Peyer's patch (tissue), 4 donors: ENCODE measurements around the gene EYA2.

Source experiments
- CTCF ChIP-seq, 6 experiments: fragments of 450-650 bp in 4 of 6; fragments of 200-600 bp in 2 of 6; sonication (generic) in 1 of 6; IDR thresholded peaks; one replicate each; pipeline ENCODE4 v1.5.1; 2017 to 2019; ENCODE audit warnings: antibody characterized with exemption in 6 of 6, mild to moderate bottlenecking in 3 of 6, moderate library complexity in 1 of 6
- POLR2A ChIP-seq, 2 donors: fragments of 450-650 bp; IDR thresholded peaks; one replicate each; pipeline ENCODE4 v1.5.1; 2017; ENCODE audit warnings: antibody characterized with exemption in 2 of 2, mild to moderate bottlenecking in 2 of 2, moderate library complexity in 2 of 2

GRCh38 chr20:46970937-46971630 lies 76.4 kb downstream of the EYA2 start:
- TF ChIP-seq POLR2A (IDR thresholded peaks at IDR 0.05) (no peak), CTCF (IDR thresholded peaks at IDR 0.05) (no peak)
